GM12801 (cell line): ENCODE data around the gene GP5.

Source experiments
- CTCF ChIP-seq: IDR thresholded peaks from one replicate; pipeline ENCODE4 v1.5.1; 2011; ENCODE audit warnings: control low read depth; ENCODE audit not compliant: insufficient read length; ENCODE audit errors: extremely low read depth

Gene GP5, protein sequence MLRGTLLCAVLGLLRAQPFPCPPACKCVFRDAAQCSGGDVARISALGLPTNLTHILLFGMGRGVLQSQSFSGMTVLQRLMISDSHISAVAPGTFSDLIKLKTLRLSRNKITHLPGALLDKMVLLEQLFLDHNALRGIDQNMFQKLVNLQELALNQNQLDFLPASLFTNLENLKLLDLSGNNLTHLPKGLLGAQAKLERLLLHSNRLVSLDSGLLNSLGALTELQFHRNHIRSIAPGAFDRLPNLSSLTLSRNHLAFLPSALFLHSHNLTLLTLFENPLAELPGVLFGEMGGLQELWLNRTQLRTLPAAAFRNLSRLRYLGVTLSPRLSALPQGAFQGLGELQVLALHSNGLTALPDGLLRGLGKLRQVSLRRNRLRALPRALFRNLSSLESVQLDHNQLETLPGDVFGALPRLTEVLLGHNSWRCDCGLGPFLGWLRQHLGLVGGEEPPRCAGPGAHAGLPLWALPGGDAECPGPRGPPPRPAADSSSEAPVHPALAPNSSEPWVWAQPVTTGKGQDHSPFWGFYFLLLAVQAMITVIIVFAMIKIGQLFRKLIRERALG

DNA sequence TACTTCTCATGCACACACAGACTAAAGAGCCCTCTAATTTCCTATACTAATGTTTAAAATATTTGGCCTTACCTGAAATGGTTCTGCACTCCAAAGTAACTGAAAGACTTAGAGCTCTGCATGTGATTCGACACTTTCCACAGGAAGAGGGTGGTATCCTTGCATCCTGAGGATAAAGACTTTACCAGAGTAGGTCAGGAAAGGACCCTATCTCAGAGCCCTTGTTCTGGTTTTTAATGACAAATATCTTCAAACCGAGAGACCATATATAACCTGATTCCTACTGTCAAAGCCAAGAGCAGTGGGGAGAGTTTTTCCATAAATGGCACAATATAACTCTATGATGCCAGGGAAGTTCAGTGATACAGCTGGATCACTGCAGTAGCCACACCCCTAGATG lies at the start of gene GP5:
GP5 (minus strand) TSS at position 101 of the 400 bp plus-strand sequence. CDS start 984 bp downstream, outside the sequence.
- no peak for TF ChIP-seq CTCF

GRCh38 chr3:194447657-194448056 lies 48.6 kb upstream of the GP5 start:
- TF ChIP-seq CTCF: no peak

- TF ChIP-seq CTCF: no peak
Observed at GRCh38 chr3:194447161-194447560, 48.1 kb upstream of the GP5 start.

- no peak for TF ChIP-seq CTCF
Observed at GRCh38 chr3:194446754-194447153, 47.7 kb upstream of the GP5 start.

- TF ChIP-seq CTCF: no peak
Observed at GRCh38 chr3:194446172-194446571, 47.1 kb upstream of the GP5 start.

- TF ChIP-seq CTCF: no peak
Observed at GRCh38 chr3:194443901-194444300, 44.8 kb upstream of the GP5 start.

GRCh38 chr3:194440756-194441155 lies 41.7 kb upstream of the GP5 start:
- TF ChIP-seq CTCF: no peak
